Endometrial microvascular endothelial cells (primary cell): ENCODE results near the gene LPAR6. TPM values are rescaled to one million over a fixed set of nuclear protein-coding genes. Genes with fewer than 3 reads are reported as not detected.

ENCODE experiments used
- in situ Hi-C: cut with HindIII; loops from 2 replicates; pipeline ENCODE4 v1.10.0; 2017; ENCODE audit warnings: low sequenced_read_pairs, low pct_unique_long_range_greater_than_20kb; ENCODE audit errors: inconsistent ontology term
- total RNA-seq: library from RNA; depleted of rRNA; stranded (reverse); fragments of >200 nt; gene quantifications from one replicate; pipeline ENCODE4 v1.2.3, GENCODE V29; 2015; ENCODE audit errors: inconsistent ontology term

Gene LPAR6
- total RNA-seq, 1 donor from 2014 or later, result 7.5 TPM

DNA sequence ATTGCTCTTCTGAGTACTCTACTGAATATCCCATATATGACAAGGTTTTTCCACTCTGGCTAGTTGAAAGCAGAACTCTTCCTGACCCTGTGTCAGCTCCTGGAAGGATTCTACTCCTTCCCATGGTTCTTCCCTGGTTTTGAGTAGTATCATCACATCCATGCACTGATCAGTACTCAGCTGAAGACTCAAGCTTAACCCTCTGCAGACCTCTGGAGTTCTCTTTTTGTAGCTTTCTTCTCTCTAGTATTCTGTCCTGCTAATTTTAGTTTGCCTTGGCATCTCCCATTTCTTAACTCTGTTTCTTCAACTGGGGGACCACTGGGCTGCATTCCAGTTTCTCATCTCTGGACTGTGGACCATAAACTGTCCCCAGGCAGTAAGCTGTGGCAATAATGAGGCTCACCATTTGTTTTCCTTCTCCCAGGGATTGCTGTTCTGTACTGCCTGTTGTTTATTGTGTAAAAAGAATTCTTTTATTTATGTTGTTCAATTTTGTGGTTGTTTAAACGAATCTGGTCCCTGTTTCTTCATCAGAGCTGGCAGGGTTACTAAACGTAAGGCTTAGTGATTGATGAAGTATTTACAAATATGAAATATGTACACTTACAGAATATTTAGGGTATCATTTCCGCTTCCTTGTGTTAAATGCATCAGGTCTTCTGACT lies 19.7 kb downstream of the LPAR6 start:
- in situ Hi-C loops, result loop anchor here (10.0 kb wide), 1 partner anchor 102 kb away; no protein-coding TSS in a partner anchor

DNA sequence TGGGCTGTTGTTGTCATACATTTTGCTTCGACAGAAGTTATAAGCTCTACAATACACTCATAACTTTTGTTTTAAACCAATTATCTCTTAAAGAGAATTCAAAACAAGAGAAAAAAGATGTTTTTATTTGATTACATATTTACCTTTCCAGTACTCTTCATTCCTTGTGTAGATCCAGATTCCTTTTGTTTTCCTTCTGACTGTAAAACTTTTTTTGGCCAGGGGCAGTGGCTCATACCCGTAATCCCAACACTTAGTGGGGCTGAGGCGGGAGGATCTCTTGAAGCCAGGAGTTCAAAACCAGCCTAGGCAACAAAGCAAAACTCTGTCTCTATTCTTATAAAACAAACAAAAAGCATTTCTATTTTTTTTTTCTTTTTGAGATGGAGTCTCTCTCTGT lies 21.7 kb downstream of the LPAR6 start:
- in situ Hi-C loops, result loop anchor here (10.0 kb wide), 1 partner anchor 104 kb away; no protein-coding TSS in a partner anchor

DNA sequence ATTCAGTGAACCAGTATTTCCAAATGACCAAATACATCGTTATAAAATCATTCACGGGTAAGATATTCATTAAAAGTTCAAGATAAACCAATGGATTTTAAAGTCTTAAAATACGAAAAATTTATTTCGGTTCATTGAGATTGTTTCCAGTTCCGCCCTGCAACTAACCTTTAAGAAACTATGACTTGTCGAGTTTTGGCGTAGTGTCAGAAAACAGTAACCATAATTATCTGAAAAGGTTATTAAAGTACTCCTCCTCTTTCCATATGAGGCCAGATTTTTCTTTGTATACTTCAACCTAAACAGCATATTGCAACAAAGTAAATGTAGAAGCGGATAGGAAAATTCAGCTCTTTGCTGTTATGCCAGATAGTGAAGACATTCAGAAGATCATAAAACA lies 26.1 kb downstream of the LPAR6 start:
- in situ Hi-C loops, result no loop called here

DNA sequence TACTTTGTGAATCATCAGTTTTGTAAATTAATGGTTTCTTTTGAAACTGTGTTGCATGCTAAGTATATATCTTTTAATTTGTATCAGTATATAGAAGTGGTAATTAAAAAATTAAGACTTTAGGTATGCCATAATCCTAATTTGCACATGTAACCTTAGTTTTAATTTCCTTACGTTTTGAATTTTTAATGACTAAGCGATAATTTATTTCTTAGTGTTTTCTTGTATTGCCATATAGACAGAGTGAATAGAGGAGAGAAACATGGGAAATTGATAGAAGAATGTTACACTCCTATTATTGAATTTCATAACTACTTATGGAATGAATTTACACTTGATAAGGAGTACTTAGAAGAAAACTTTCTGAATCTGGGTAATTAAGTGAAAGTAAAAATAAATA lies 29.5 kb downstream of the LPAR6 start:
- in situ Hi-C loops, result no loop called here

DNA sequence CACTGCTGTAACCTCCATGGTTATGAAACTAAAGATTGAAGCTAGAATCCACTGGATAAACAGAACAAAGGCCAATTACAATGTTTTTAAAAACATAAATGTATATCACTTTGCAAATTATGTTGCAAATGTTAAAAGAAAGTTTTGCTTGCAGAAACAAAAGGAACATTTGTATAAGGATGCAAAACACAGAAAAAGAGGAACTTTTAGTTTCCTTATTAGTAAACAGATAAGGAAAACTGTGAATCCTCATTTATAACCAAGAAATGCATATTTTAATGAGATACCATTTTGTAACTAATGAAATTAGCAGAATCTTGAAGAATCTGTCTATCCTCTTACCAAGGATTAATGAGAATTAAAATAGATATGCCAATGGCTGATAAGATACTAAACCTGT lies 32.3 kb downstream of the LPAR6 start:
- in situ Hi-C loops, result no loop called here

DNA sequence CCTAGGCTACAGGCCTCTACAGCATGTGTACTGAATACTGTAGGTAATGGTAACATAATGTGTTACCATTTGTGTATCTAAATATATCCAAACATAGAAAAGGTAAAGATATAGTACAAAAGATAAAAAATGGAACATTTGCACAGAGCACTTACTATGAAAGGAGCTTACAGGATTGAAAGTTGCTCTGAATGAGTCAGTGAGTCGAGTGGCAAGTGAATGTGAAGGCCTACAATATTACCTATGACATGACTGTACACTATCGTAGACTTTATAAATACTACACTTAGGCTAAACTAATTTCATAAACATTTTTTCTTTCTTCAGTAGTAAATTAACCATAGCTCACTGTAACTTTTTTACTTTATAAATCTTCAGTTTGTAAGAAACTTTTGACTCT lies 35.1 kb downstream of the LPAR6 start:
- in situ Hi-C loops, result no loop called here

- in situ Hi-C loops, result no loop called here
Observed at GRCh38 chr13:48370815-48371214, 42.1 kb downstream of the LPAR6 start.

DNA sequence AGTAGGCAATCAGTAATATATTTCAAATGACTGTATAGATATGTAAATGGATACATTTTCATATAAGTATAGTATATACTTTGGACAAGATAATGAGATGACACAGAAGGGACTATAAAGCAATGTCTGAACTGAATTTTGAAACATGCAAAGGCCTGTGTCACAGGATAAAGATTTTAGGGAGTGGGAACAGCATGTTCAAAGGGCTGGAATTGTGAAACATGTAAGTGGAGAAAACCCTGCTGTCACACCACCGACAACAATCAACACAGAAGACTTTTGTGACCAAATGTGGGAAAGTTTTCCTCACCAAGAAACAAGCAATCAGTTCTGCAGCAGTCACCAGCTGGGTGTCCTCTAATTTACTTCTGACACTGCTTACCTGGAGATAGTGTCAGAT lies 42.9 kb downstream of the LPAR6 start:
- in situ Hi-C loops, result no loop called here

Other genes with a start within 250 kb of the LPAR6 start
- gene ITM2B, start 179.9 kb downstream of the LPAR6 start, total RNA-seq, result 199 TPM
- 42.4 TPM for gene RB1, start 109.4 kb downstream of the LPAR6 start, total RNA-seq
- gene RCBTB2, start 120.0 kb upstream of the LPAR6 start, total RNA-seq, result 6.3 TPM
- gene CYSLTR2, start 240.8 kb upstream of the LPAR6 start, total RNA-seq, result not detected